WTC11 (cell line): ENCODE results near the gene SLC5A5. TPM values are rescaled to one million over a fixed set of nuclear protein-coding genes. Genes with fewer than 3 reads are reported as not detected.
A peak's percentile ranks its signal among the peaks of the same experiment; 100 is the strongest.

Experiments
- CREM ChIP-seq: sonication (generic); formaldehyde crosslinking; IDR thresholded peaks from 2 replicates; pipeline ENCODE4 v1.8.1; 2022; ENCODE audit warnings: mild to moderate bottlenecking, missing genetic modification reagents, moderate library complexity
- CTCF ChIP-seq: fragments of 200-600 bp; IDR thresholded peaks from 2 replicates; pipeline ENCODE4 v1.8.0; 2022; ENCODE audit warnings: antibody characterized with exemption
- EMX1 ChIP-seq: fragments of 250-450 bp; sonication (Bioruptor Pico); IDR thresholded peaks from 2 replicates; pipeline ENCODE4 v1.8.0; 2021; ENCODE audit warnings: mild to moderate bottlenecking
- KAT7 ChIP-seq: sonication (generic); formaldehyde crosslinking; IDR thresholded peaks from 2 replicates; pipeline ENCODE4 v1.8.1; 2023; ENCODE audit warnings: missing genetic modification reagents, mild to moderate bottlenecking, borderline replicate concordance
- MYBL2 ChIP-seq: sonication (generic); formaldehyde crosslinking; IDR thresholded peaks from 2 replicates; pipeline ENCODE4 v1.8.1; 2023; ENCODE audit warnings: mild to moderate bottlenecking, moderate library complexity, missing genetic modification reagents
- NFATC4 ChIP-seq: fragments of 250-450 bp; sonication (Bioruptor Pico); IDR thresholded peaks from 2 replicates; pipeline ENCODE4 v1.9.0; 2021; ENCODE audit warnings: mild to moderate bottlenecking
- RELA ChIP-seq: sonication (generic); formaldehyde crosslinking; IDR thresholded peaks from 2 replicates; pipeline ENCODE4 v1.8.1; 2022; ENCODE audit warnings: missing genetic modification reagents, mild to moderate bottlenecking, borderline replicate concordance
- SOX15 ChIP-seq: fragments of 250-450 bp; sonication (Bioruptor Pico); IDR thresholded peaks from 2 replicates; pipeline ENCODE4 v1.9.0; 2021; ENCODE audit warnings: mild to moderate bottlenecking
- TCF7 ChIP-seq: sonication (generic); formaldehyde crosslinking; IDR thresholded peaks from 2 replicates; pipeline ENCODE4 v1.8.0; 2022; ENCODE audit warnings: mild to moderate bottlenecking, low read depth, missing genetic modification reagents, moderate library complexity
- TP53 ChIP-seq: sonication (generic); formaldehyde crosslinking; IDR thresholded peaks from 2 replicates; pipeline ENCODE4 v1.8.1; 2023; ENCODE audit warnings: mild to moderate bottlenecking, missing genetic modification reagents
- ZNF121 ChIP-seq: sonication (generic); formaldehyde crosslinking; IDR thresholded peaks from 2 replicates; pipeline ENCODE4 v1.8.0; 2023; ENCODE audit warnings: missing genetic modification reagents
- total RNA-seq: library from RNA; stranded (reverse); gene quantifications from 3 replicates; pipeline ENCODE4 v1.2.3, GENCODE V29; 2021
- TF ChIP-seq, protein P1 (sequence below): sonication (generic); formaldehyde crosslinking; IDR thresholded peaks from 2 replicates; pipeline ENCODE4 v1.8.1; 2023; ENCODE audit warnings: mild to moderate bottlenecking, moderate library complexity, missing genetic modification reagents
- TF ChIP-seq, protein P2 (sequence below): sonication (generic); formaldehyde crosslinking; IDR thresholded peaks from 2 replicates; pipeline ENCODE4 v1.8.1; 2023; ENCODE audit warnings: mild to moderate bottlenecking, missing genetic modification reagents
- TF ChIP-seq, protein P3 (sequence below): sonication (generic); formaldehyde crosslinking; conservative IDR thresholded peaks from 2 replicates; pipeline ENCODE4 v1.8.1; 2022; ENCODE audit warnings: mild to moderate bottlenecking, missing genetic modification reagents
- TF ChIP-seq, protein P4 (sequence below): sonication (generic); formaldehyde crosslinking; IDR thresholded peaks from 2 replicates; pipeline ENCODE4 v1.8.0; 2022; ENCODE audit warnings: mild to moderate bottlenecking, missing genetic modification reagents
- TF ChIP-seq, protein P5 (sequence below): fragments of 250-450 bp; sonication (Bioruptor Pico); IDR thresholded peaks from 2 replicates; pipeline ENCODE4 v2.1.2; 2022; ENCODE audit warnings: mild to moderate bottlenecking, moderate library complexity
- TF ChIP-seq, protein P6 (sequence below): sonication (generic); formaldehyde crosslinking; IDR thresholded peaks from 2 replicates; pipeline ENCODE4 v1.8.0; 2023; ENCODE audit warnings: missing genetic modification reagents, mild to moderate bottlenecking, borderline replicate concordance
- TF ChIP-seq, protein P7 (sequence below): fragments of 250-450 bp; sonication (Bioruptor Pico); IDR thresholded peaks from 2 replicates; pipeline ENCODE4 v1.9.0; 2021; ENCODE audit warnings: mild to moderate bottlenecking, borderline replicate concordance

The SLC5A5 gene
- total RNA-seq, 1 experiment from 2014 or later, result 2.5 TPM

- TF ChIP-seq, protein P1, sequence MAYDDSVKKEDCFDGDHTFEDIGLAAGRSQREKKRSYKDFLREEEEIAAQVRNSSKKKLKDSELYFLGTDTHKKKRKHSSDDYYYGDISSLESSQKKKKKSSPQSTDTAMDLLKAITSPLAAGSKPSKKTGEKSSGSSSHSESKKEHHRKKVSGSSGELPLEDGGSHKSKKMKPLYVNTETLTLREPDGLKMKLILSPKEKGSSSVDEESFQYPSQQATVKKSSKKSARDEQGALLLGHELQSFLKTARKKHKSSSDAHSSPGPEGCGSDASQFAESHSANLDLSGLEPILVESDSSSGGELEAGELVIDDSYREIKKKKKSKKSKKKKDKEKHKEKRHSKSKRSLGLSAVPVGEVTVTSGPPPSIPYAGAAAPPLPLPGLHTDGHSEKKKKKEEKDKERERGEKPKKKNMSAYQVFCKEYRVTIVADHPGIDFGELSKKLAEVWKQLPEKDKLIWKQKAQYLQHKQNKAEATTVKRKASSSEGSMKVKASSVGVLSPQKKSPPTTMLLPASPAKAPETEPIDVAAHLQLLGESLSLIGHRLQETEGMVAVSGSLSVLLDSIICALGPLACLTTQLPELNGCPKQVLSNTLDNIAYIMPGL, result no peak
- TF ChIP-seq TCF7 (CRISPR knock-in tag) (no peak), RELA (no peak), SOX15 (CRISPR knock-in tag) (no peak), CTCF (no peak), TP53 (no peak), ZNF121 (CRISPR knock-in tag) (0 out of 2 replicates have a peak, but pooled peaks have one; percentile 2), NFATC4 (peak; percentile 39), MYBL2 (CRISPR knock-in tag) (peak; percentile 34), EMX1 (CRISPR knock-in tag) (peak; percentile 92), CREM (CRISPR knock-in tag) (peak; percentile 62; the same call in 1 of the 2 replicates), KAT7 (CRISPR knock-in tag) (no peak)
- TF ChIP-seq, protein P2, sequence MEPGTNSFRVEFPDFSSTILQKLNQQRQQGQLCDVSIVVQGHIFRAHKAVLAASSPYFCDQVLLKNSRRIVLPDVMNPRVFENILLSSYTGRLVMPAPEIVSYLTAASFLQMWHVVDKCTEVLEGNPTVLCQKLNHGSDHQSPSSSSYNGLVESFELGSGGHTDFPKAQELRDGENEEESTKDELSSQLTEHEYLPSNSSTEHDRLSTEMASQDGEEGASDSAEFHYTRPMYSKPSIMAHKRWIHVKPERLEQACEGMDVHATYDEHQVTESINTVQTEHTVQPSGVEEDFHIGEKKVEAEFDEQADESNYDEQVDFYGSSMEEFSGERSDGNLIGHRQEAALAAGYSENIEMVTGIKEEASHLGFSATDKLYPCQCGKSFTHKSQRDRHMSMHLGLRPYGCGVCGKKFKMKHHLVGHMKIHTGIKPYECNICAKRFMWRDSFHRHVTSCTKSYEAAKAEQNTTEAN (CRISPR knock-in tag), result 0 out of 2 replicates have a peak, but pooled peaks have one; percentile 14
- TF ChIP-seq, protein P3, sequence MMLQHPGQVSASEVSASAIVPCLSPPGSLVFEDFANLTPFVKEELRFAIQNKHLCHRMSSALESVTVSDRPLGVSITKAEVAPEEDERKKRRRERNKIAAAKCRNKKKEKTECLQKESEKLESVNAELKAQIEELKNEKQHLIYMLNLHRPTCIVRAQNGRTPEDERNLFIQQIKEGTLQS (CRISPR knock-in tag), result no peak
- TF ChIP-seq, protein P4, sequence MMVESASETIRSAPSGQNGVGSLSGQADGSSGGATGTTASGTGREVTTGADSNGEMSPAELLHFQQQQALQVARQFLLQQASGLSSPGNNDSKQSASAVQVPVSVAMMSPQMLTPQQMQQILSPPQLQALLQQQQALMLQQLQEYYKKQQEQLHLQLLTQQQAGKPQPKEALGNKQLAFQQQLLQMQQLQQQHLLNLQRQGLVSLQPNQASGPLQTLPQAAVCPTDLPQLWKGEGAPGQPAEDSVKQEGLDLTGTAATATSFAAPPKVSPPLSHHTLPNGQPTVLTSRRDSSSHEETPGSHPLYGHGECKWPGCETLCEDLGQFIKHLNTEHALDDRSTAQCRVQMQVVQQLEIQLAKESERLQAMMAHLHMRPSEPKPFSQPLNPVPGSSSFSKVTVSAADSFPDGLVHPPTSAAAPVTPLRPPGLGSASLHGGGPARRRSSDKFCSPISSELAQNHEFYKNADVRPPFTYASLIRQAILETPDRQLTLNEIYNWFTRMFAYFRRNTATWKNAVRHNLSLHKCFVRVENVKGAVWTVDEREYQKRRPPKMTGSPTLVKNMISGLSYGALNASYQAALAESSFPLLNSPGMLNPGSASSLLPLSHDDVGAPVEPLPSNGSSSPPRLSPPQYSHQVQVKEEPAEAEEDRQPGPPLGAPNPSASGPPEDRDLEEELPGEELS, result 0 out of 2 replicates have a peak, but pooled peaks have one; percentile 15
- TF ChIP-seq, protein P5, sequence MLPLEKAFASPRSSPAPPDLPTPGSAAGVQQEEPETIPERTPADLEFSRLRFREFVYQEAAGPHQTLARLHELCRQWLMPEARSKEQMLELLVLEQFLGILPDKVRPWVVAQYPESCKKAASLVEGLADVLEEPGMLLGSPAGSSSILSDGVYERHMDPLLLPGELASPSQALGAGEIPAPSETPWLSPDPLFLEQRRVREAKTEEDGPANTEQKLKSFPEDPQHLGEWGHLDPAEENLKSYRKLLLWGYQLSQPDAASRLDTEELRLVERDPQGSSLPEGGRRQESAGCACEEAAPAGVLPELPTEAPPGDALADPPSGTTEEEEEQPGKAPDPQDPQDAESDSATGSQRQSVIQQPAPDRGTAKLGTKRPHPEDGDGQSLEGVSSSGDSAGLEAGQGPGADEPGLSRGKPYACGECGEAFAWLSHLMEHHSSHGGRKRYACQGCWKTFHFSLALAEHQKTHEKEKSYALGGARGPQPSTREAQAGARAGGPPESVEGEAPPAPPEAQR (CRISPR knock-in tag), result no peak
- TF ChIP-seq, protein P6, sequence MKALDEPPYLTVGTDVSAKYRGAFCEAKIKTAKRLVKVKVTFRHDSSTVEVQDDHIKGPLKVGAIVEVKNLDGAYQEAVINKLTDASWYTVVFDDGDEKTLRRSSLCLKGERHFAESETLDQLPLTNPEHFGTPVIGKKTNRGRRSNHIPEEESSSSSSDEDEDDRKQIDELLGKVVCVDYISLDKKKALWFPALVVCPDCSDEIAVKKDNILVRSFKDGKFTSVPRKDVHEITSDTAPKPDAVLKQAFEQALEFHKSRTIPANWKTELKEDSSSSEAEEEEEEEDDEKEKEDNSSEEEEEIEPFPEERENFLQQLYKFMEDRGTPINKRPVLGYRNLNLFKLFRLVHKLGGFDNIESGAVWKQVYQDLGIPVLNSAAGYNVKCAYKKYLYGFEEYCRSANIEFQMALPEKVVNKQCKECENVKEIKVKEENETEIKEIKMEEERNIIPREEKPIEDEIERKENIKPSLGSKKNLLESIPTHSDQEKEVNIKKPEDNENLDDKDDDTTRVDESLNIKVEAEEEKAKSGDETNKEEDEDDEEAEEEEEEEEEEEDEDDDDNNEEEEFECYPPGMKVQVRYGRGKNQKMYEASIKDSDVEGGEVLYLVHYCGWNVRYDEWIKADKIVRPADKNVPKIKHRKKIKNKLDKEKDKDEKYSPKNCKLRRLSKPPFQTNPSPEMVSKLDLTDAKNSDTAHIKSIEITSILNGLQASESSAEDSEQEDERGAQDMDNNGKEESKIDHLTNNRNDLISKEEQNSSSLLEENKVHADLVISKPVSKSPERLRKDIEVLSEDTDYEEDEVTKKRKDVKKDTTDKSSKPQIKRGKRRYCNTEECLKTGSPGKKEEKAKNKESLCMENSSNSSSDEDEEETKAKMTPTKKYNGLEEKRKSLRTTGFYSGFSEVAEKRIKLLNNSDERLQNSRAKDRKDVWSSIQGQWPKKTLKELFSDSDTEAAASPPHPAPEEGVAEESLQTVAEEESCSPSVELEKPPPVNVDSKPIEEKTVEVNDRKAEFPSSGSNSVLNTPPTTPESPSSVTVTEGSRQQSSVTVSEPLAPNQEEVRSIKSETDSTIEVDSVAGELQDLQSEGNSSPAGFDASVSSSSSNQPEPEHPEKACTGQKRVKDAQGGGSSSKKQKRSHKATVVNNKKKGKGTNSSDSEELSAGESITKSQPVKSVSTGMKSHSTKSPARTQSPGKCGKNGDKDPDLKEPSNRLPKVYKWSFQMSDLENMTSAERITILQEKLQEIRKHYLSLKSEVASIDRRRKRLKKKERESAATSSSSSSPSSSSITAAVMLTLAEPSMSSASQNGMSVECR (CRISPR knock-in tag), result no peak
- TF ChIP-seq, protein P7, sequence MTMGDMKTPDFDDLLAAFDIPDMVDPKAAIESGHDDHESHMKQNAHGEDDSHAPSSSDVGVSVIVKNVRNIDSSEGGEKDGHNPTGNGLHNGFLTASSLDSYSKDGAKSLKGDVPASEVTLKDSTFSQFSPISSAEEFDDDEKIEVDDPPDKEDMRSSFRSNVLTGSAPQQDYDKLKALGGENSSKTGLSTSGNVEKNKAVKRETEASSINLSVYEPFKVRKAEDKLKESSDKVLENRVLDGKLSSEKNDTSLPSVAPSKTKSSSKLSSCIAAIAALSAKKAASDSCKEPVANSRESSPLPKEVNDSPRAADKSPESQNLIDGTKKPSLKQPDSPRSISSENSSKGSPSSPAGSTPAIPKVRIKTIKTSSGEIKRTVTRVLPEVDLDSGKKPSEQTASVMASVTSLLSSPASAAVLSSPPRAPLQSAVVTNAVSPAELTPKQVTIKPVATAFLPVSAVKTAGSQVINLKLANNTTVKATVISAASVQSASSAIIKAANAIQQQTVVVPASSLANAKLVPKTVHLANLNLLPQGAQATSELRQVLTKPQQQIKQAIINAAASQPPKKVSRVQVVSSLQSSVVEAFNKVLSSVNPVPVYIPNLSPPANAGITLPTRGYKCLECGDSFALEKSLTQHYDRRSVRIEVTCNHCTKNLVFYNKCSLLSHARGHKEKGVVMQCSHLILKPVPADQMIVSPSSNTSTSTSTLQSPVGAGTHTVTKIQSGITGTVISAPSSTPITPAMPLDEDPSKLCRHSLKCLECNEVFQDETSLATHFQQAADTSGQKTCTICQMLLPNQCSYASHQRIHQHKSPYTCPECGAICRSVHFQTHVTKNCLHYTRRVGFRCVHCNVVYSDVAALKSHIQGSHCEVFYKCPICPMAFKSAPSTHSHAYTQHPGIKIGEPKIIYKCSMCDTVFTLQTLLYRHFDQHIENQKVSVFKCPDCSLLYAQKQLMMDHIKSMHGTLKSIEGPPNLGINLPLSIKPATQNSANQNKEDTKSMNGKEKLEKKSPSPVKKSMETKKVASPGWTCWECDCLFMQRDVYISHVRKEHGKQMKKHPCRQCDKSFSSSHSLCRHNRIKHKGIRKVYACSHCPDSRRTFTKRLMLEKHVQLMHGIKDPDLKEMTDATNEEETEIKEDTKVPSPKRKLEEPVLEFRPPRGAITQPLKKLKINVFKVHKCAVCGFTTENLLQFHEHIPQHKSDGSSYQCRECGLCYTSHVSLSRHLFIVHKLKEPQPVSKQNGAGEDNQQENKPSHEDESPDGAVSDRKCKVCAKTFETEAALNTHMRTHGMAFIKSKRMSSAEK, result peak; percentile 60; the same call in 1 of the 2 replicates
These were observed 6.1 kb upstream of the SLC5A5 start (continued) for GRCh38 chr19:17865364-17866311.
